ENCODE data around the gene UBE2V1.

UBE2V1 gene

GRCh38 chr20:50032955-50033666 is 79.8 kb downstream of the UBE2V1 start:
- H3K4me3 ChIP-seq (ENCODE audit: control insufficient read depth, low read depth, low read length), result no peak overlapping the region
- DNase-seq (ENCODE audit: low read depth), result no peak
- TF ChIP-seq, protein P1, sequence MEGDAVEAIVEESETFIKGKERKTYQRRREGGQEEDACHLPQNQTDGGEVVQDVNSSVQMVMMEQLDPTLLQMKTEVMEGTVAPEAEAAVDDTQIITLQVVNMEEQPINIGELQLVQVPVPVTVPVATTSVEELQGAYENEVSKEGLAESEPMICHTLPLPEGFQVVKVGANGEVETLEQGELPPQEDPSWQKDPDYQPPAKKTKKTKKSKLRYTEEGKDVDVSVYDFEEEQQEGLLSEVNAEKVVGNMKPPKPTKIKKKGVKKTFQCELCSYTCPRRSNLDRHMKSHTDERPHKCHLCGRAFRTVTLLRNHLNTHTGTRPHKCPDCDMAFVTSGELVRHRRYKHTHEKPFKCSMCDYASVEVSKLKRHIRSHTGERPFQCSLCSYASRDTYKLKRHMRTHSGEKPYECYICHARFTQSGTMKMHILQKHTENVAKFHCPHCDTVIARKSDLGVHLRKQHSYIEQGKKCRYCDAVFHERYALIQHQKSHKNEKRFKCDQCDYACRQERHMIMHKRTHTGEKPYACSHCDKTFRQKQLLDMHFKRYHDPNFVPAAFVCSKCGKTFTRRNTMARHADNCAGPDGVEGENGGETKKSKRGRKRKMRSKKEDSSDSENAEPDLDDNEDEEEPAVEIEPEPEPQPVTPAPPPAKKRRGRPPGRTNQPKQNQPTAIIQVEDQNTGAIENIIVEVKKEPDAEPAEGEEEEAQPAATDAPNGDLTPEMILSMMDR (IDR thresholded peaks at IDR 0.05; ENCODE audit: control insufficient read depth, insufficient read depth, low read depth, low read length, missing control alignments), result no peak
